Endodermal cell (in vitro differentiated cells): ENCODE data around the gene KCNJ1. TPM values are rescaled to one million over a fixed set of nuclear protein-coding genes. Genes with fewer than 3 reads are reported as not detected.

Experiments
- DNase-seq: peaks from one replicate; pipeline ENCODE4 v3.0.0-alpha.2; 2017
- H3K27ac ChIP-seq: 2 replicates; pipeline ENCODE4 v1.5.1; 2013; ENCODE audit warnings: mild to moderate bottlenecking, low read depth, low read length, moderate library complexity
- H3K27me3 ChIP-seq: 2 replicates; pipeline ENCODE4 v1.6.1; 2013; ENCODE audit warnings: mild to moderate bottlenecking, low read length, moderate library complexity; ENCODE audit not compliant: insufficient read depth, control insufficient read depth, poor library complexity, severe bottlenecking
- H3K36me3 ChIP-seq: 2 replicates; pipeline ENCODE4 v1.7.0; 2013; ENCODE audit warnings: mild to moderate bottlenecking, low read length, moderate library complexity; ENCODE audit not compliant: control insufficient read depth, insufficient read depth
- H3K4me1 ChIP-seq: one replicate; pipeline ENCODE4 v1.7.0; 2013; ENCODE audit warnings: low read length; ENCODE audit not compliant: control insufficient read depth, insufficient read depth
- H3K4me3 ChIP-seq: 2 replicates; pipeline ENCODE4 v1.5.1; 2013; ENCODE audit warnings: mild to moderate bottlenecking, low read length, moderate library complexity
- H3K9ac ChIP-seq: 2 replicates; pipeline ENCODE4 v1.6.1; 2013; ENCODE audit warnings: mild to moderate bottlenecking, low read length, moderate library complexity; ENCODE audit not compliant: poor library complexity, severe bottlenecking; ENCODE audit errors: extremely low read depth
- H3K9me3 ChIP-seq: 2 replicates; pipeline ENCODE4 v1.6.1; 2013; ENCODE audit warnings: mild to moderate bottlenecking, low read length, moderate library complexity; ENCODE audit not compliant: control insufficient read depth
- H3K27ac Mint-ChIP-seq: 2 replicates; pipeline ENCODE4 v1.8.0; 2020; ENCODE audit warnings: mixed read lengths
- H3K27me3 Mint-ChIP-seq: 2 replicates; pipeline ENCODE4 v1.8.0; 2021; ENCODE audit warnings: mild to moderate bottlenecking, mixed read lengths; ENCODE audit not compliant: insufficient read depth
- H3K36me3 Mint-ChIP-seq: 2 replicates; pipeline ENCODE4 v1.8.0; 2020; ENCODE audit warnings: low read depth, mixed read lengths
- H3K4me1 Mint-ChIP-seq: 2 replicates; pipeline ENCODE4 v1.8.0; 2020; ENCODE audit warnings: mixed read lengths
- H3K4me3 Mint-ChIP-seq: 2 replicates; pipeline ENCODE4 v1.8.0; 2020; ENCODE audit warnings: mild to moderate bottlenecking, moderate library complexity, mixed read lengths
- H3K9me3 Mint-ChIP-seq: 2 replicates; pipeline ENCODE4 v1.8.0; 2020; ENCODE audit warnings: mild to moderate bottlenecking, mixed read lengths
- WGBS, 2 experiments: methylation state at CpG; one replicate each; pipeline versions ENCODE4 v1.1.5 to v1.1.7; 2013; ENCODE audit warnings: missing lambda C conversion rate in 2 of 2, mixed read lengths in 1 of 2; ENCODE audit not compliant: insufficient coverage in 1 of 2, insufficient read length in 1 of 2; 5-methylcytosine and 5-hydroxymethylcytosine counted together
- total RNA-seq, 2 donors: library from RNA; stranded (reverse); fragmentation: NEBNext Ultra II Directional in 1 of 2; extraction: Animal tissue kit (Norgen Biotek cat#: 25700) in 1 of 2; gene quantifications; 2 replicates in 1 of 2; 3 replicates in 1 of 2; pipeline ENCODE4 v1.2.1, GENCODE V29; 2021
- TF ChIP-seq, protein P1 (sequence below): fragments of 200-600 bp; sonication (generic); conservative IDR thresholded peaks from 2 replicates; pipeline ENCODE4 v1.5.0; 2021; ENCODE audit warnings: antibody characterized with exemption, mild to moderate bottlenecking

KCNJ1 gene
- total RNA-seq, 2 donors from 2014 or later = not detected

DNA sequence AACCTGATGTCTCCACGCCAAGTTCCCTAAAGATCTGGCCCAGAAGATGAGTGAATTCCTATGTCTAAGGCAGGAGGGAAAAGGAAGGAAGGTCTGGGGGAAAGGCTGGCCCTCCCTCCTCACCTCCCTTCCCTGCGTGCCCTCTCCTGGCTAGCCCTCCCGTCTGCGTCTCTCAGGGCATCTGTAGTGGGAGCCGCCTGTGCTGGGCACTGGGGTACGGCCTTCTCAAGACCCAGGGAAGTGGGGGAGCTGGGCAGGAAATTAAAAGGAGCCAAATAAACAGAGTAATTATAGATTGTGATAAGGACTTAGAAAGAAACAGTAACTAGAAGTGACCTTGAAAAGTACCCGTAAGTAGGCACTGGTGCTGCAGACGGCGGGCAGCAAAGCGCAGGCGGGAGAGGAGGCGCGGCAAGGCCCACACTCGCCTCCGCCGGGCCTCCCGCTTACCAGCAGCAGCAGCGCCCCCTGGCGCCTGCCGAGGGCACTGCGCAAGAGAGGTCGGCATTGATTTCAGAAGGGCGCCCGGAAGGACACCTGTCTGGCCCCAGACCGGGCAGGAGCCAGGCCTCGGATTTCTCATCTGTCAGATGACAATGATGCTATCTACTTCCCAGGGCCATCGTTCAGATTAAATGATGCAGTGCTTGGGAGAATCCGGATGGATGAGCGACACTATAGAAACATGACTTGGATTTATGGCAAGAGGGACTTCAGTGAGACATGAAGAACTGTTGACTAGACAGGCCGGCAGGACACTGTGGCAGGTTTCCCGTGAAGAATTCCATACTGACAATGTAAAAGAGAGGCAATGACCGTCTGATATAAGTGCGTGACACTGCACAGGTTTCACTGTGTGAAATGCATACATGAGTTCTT is 7.3 kb downstream of the KCNJ1 start:
- Histone ChIP-seq H3K27ac (no peak overlapping the region), H3K9ac (no peak overlapping the region), H3K4me3 (no peak overlapping the region), H3K9me3 (no peaks in the 10 kb centered on the region), H3K36me3 (no peaks in the 10 kb centered on the region), H3K27me3 (peaks cover 5% of the 10 kb centered on the region), H3K4me1 (no peaks in the 10 kb centered on the region)
- no peaks in the 10 kb centered on the region for H3K9me3 Mint-ChIP-seq
- 46 to 79% methylated on average over 9 to 33 of the region's 33 CpGs for WGBS, 2 experiments
- H3K36me3 Mint-ChIP-seq = no peaks in the 10 kb centered on the region
- TF ChIP-seq, protein P1, sequence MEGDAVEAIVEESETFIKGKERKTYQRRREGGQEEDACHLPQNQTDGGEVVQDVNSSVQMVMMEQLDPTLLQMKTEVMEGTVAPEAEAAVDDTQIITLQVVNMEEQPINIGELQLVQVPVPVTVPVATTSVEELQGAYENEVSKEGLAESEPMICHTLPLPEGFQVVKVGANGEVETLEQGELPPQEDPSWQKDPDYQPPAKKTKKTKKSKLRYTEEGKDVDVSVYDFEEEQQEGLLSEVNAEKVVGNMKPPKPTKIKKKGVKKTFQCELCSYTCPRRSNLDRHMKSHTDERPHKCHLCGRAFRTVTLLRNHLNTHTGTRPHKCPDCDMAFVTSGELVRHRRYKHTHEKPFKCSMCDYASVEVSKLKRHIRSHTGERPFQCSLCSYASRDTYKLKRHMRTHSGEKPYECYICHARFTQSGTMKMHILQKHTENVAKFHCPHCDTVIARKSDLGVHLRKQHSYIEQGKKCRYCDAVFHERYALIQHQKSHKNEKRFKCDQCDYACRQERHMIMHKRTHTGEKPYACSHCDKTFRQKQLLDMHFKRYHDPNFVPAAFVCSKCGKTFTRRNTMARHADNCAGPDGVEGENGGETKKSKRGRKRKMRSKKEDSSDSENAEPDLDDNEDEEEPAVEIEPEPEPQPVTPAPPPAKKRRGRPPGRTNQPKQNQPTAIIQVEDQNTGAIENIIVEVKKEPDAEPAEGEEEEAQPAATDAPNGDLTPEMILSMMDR = peak; percentile 98
- no peaks in the 10 kb centered on the region for H3K4me1 Mint-ChIP-seq
- peaks cover 36% of the 10 kb centered on the region for H3K27me3 Mint-ChIP-seq
- H3K4me3 Mint-ChIP-seq = no peak overlapping the region
- peak; percentile 96 for DNase-seq
- no peak overlapping the region for H3K27ac Mint-ChIP-seq

DNA sequence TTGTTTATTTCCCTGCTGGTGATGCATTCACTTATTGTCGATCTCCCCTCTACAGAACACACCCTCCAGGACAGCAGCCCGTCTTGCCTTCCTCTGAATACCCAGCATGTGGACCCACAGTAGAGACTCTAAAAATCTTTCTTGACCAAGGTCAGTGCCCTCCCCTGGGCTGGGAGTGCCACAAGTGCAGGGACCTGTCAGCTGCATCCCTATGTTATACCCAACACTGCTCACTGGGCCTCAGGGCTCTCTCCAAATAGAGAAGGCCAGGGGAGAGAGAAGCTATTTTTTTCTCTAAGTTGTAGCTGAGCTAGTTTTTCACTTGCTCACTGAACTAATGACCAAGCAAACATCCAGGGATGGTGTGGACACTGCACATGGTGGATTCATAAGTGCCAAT is 9.8 kb downstream of the KCNJ1 start:
- H3K4me1 Mint-ChIP-seq = no peaks in the 10 kb centered on the region
- no peak overlapping the region for H3K4me3 ChIP-seq
- TF ChIP-seq, protein P1 = no peak
- H3K27me3 Mint-ChIP-seq = peaks cover 36% of the 10 kb centered on the region
- no peak for DNase-seq
- no peaks in the 10 kb centered on the region for H3K36me3 Mint-ChIP-seq
- no peaks in the 10 kb centered on the region for H3K9me3 Mint-ChIP-seq
- H3K27ac Mint-ChIP-seq = no peak overlapping the region
- H3K27ac ChIP-seq = no peak overlapping the region
- no peaks in the 10 kb centered on the region for H3K36me3 ChIP-seq
- H3K9ac ChIP-seq = no peak overlapping the region
- H3K4me3 Mint-ChIP-seq = no peak overlapping the region
- H3K4me1 ChIP-seq = no peaks in the 10 kb centered on the region
- WGBS, 2 experiments = 91% methylated on average over 2 of the region's 2 CpGs; no CpG with 5 or more reads in 1 of the 2 experiments
- peaks cover 5% of the 10 kb centered on the region for H3K27me3 ChIP-seq
- no peaks in the 10 kb centered on the region for H3K9me3 ChIP-seq

DNA sequence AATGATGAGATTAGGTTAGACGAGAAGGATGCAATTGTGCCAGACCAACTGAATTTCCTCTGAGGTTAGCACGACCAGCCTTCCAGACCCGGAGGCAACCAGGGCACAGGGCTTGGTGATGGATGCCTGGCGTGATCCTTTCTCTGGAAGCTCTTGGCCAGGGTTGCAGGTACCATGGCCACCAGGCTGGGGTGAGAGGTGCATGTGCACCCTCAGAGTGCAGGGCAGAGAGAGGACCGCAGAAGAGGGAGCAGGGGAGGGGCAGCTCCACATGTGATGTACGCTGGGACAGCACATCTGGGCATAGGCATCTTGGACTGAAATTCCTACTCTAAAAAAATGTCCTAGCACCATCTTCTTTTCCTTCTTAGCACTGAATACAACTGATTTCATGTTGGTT is 10.9 kb downstream of the KCNJ1 start:
- peaks cover 29% of the 10 kb centered on the region for H3K27me3 Mint-ChIP-seq
- H3K27ac Mint-ChIP-seq = no peak overlapping the region
- no peak overlapping the region for H3K4me3 ChIP-seq
- no peaks in the 10 kb centered on the region for H3K9me3 Mint-ChIP-seq
- no peaks in the 10 kb centered on the region for H3K4me1 Mint-ChIP-seq
- no peaks in the 10 kb centered on the region for H3K36me3 Mint-ChIP-seq
- H3K9me3 ChIP-seq = no peaks in the 10 kb centered on the region
- no peak overlapping the region for H3K9ac ChIP-seq
- no peak overlapping the region for H3K27ac ChIP-seq
- DNase-seq = no peak
- peaks cover 5% of the 10 kb centered on the region for H3K27me3 ChIP-seq
- no peaks in the 10 kb centered on the region for H3K4me1 ChIP-seq
- WGBS, 2 experiments = 97 to 100% methylated on average over 1 to 6 of the region's 6 CpGs
- TF ChIP-seq, protein P1 = no peak
- H3K36me3 ChIP-seq = no peaks in the 10 kb centered on the region
- H3K4me3 Mint-ChIP-seq = no peak overlapping the region
